AG08396 (cell line): ENCODE measurements around the gene SPINK8.

ENCODE experiments used
- DNase-seq: peaks from one replicate; pipeline ENCODE4 v3.0.0; 2012; ENCODE audit warnings: low spot score, mixed read lengths

Gene SPINK8

DNA sequence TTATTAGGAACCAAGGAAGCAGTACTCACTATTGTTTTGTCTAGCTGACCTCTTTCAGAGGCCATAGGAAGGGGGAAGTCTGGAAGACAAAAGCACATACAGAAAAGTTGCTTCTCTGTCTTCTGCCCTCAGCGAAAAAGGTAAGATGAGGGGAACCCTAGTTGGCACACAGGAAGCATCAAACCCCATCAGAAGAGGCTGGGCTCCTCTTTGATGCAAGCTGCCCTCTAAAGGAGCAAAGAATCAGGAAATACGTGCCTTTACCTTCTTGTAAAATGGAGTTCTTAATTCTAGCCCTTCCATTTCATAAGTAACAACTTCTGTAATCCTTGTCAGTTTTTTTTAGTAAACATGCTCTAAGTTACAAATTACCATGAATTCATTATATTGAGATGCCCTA, 12.5 kb downstream of the SPINK8 start:
- no peak for DNase-seq

DNA sequence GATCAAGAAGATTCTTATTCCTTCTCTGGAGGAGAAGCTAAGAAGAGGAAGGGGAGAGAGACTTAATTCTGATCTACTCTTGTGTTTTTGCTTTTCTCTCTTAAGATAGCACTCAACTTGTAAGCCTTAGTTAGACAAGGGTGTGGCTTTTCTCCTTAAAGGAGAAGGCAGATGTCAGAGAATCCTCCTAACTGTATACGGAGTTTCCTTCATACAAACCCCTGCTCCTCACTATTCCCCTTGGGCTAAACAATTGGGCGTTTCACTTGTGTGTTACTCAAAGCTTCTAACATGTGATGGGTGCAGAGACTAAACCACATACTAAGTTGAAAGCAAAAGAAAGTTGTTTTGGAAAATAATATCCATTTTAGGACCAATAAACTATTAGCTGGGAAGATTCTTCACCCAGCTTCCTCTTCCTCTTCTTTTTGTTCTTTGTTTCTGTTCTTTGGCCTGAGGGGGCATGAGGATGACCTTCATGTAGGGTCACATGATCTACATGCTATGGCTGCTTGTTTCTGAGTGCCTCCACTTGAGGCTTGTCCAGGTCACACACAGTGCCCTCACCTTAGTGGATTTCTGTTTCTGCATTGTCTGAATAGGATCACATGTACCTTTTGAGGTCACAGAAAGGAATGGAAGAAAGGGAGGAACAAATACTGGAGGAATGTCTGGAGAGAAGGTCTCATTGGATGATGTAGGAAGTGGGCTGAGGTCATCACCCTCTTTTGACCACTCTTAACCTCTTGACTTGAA, 14.6 kb downstream of the SPINK8 start:
- no peak for DNase-seq

- DNase-seq: no peak
These were observed 18.9 kb downstream of the SPINK8 start for GRCh38 chr3:48314542-48314941.

DNA sequence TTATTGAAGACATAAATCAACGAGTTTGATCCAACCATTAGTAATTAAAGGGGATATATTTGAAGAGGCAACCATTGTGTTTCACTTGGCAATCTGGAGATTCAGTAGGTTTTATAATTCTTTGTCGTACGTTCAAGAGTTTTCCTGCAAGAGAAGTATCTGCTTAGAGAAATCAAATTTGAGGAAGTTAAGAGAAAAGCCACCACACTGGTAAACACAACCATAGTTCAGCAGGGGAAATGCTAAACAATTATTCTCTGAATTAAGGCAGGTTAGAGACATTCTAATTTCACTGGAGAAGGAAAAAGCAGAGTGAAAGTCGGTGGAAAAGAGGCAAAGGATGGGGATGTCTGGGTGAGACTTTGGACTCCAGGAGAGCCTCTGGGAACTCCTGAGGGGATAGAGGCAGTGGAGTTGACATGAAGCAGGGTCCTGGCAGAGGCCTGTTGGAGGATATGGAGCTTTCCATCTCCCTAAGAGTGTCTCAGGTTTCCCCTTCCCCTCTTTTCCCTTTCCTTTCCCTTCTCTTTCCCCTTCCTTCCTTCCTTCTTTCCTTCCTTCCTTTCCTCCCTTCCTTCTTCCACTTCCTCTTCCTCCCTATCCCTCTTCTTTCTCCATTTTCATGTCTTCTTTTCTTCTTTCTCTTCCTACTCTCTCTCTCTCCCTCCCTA, 26.5 kb downstream of the SPINK8 start:
- no peak for DNase-seq

- DNase-seq: no peak
These were observed 27.2 kb downstream of the SPINK8 start for GRCh38 chr3:48306290-48306689.

DNA sequence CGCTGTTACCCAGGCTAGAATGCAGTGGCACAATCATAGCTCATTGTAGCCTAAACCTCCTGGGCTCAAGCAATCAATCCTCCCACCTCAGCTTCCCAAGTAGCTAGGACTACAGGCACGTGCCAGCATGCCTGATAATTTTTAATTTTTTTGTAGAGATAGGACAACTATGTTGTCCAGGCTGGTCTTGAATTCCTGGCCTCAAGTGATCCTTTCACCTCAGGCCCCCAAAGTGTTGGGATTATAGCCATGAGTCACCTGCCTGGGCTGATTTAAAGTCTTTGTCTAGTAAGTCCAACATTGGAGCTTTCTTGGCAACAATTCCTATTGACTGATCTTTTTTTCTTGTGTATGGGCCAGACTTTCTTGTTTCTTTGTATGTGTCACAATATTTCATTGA, 28.1 kb downstream of the SPINK8 start:
- no peak for DNase-seq

DNA sequence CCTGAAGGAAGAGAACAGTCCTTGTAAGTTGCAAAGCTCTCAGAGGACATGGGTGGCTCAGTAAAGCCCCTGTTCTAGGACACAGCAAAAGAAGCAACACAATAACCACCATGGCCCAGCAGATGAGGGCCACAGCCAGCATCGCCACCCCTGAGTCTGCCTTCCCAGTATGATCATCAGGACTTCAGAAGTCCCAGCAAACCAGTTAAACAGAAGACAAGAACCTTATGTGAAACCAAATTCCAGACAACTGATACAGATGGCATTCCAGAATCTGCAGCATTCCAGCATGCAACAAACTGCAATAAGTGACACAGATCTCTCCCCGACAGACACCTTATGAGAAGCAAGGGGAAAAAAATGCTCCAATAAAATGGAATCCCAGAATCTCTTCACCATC, 30.4 kb downstream of the SPINK8 start:
- DNase-seq: no peak

DNA sequence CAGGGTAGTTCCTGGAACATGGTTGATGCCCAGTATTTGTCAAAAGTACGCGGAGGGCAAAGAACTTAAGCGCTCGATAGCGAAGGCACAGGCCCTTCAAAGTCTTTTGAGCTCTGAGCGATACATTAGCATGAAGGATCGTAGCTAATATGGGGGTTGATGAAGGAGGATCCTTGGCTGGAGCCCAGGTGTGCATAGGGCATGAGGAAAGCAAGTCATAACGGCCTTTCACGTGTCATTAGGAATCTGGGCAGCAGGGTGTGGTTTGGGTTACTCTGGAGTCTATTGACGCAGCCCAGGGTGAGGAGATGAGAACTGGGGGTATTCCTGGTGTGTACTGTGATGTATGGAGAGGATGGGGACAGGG, 31.7 kb downstream of the SPINK8 start:
- peak; percentile 50 for DNase-seq

DNA sequence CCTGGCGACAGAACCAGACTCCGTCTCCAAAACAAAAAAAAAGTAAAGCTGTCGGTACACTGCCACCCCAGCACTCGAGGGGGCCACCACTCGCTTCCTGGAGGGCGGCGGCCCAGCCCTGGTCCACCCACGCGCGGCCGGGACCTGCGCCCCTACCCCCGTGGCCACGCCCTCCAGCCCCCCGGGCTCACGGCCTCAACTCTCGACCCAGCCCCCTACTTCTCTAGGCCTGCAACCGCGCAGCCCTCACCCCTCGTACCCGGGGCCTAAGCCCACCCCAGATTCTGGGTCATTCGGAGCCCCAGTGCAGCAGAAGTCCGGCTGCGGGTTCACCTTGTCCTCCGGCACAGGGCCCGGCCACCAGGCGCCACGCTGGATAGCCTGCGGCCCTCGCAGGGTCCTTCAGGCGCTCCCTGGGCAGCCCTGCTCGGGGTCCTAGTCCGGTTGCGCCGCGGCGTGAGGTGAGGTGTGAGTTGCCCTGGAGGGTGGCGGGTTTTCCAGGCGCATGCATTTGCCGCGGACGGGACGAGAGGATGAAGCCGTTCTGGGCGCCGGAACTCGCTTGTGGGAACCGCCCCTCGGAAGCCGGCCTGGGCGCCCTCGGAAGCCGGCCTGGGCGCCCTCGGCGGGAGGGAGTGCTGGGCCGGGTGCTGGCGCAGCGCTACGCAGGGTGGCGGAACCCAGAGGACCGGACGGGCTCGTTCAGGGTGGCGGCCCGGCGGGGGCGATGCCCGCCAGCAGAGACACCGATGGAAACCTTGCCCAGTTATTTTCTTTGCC, 32.3 kb downstream of the SPINK8 start, which contains the start of gene NME6:
Gene NME6, minus strand, starts transcription at position 348 of the 780 bp plus-strand sequence.
- DNase-seq: peak; percentile 96

- DNase-seq: no peak
These were observed 33.4 kb downstream of the SPINK8 start for GRCh38 chr3:48299746-48300712.

DNA sequence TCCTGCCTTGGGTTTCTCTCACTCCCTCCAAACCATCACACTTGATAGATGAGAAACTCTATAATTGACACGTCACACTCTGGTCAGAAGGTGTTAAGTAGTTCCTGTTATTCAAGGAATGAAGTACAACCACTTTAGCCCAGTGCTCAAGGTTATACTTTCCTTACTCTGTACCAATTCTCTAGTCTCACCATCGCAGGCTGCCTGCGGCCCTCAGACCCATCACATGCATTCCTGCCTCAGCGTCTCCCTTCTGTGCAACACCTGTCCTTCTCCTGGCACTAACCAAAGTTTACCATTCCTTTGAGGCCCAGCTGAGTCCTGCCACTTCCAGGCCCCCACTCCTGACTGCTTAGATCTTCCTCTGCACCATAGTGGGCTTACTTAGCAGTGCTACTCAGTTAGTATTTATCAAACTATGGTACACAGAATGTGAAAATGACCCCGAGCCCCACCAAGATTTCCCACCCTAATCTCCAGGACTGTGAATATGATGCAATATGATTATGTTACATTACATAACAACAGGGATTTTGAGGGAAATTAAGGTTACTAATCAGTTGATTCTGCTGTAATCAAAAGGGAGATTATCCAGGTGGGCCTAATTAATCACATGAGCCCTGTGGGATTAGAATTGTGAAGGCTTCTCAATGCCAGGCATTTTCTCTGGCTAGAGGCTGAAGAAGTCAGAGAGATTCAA, 36.2 kb downstream of the SPINK8 start:
- DNase-seq: no peak

GRCh38 chr3:48296699-48297098, 36.8 kb downstream of the SPINK8 start:
- DNase-seq: no peak

DNA sequence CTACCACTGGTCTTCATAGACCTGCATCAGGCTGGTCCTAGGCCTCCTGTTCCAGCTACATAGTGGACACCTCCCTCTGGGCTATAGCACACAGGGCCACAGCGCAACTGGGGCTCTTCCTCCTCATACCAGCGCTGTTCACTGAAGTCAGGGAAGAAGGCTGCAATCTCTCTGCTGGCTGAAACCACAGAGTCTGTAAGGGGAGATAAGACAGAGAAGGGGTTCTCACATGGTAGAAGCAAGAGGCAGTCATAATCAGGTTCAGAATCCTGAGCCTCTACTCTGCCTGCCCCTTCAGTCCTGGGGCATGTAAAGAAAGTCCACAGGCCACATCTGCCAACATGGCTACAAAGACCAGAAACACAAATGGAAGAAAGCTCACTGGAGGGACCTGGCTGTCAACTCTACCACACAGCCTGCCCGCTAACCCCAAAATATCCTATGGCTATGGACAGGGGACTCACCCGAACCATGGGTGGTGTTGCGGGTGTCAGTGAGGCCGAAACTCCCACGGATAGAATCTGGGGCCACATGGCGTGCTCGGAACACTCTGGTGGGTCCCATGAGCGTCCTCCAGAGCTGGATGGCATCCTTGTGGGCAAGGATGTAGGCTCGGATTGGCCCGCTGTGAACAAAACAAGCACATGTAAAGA, 38.7 kb downstream of the SPINK8 start:
- DNase-seq: no peak

DNA sequence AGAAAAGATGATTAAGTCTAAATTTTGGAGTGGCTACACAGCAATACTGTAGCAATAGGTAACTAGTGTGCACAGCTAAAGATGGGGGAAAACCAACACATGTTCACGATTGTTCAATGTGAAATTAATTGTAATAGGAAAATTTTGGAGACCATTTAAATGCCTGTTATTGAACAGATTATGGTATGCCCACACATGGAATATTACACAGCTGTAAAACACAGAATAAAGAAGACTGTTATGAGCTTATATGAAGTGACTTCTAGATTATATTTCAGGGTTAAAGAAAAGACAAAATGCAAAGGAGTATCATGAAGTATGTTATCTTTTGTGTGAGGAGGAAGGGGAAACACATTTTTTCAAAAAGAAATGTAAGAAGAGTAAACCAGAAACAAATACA, 43.8 kb downstream of the SPINK8 start:
- DNase-seq: no peak

- DNase-seq: no peak
These were observed 46.4 kb downstream of the SPINK8 start for GRCh38 chr3:48287034-48287433.

- no peak for DNase-seq
These were observed 47.2 kb downstream of the SPINK8 start for GRCh38 chr3:48286308-48286707.

DNA sequence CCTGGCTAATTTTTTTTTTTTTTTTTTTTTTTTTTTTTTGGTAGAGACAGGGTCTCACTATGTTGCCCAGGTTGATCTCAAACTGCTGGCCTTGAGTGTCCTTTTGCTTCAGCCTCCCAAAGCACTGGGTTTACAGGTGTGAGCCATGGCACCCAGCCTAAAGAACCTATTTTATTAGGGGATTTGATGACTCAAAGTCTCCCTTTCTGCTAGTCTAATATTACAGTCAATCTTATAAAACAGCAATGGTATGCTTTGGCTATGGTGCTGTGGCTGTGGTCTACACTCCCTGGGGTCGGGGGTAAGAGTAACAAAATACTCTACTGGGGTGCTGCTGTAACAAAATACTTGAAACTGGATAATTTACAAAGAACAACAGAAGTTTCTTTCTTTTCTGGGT, 47.8 kb downstream of the SPINK8 start:
- no peak for DNase-seq

GRCh38 chr3:48285132-48285531, 48.3 kb downstream of the SPINK8 start:
- peak; percentile 20 for DNase-seq

DNA sequence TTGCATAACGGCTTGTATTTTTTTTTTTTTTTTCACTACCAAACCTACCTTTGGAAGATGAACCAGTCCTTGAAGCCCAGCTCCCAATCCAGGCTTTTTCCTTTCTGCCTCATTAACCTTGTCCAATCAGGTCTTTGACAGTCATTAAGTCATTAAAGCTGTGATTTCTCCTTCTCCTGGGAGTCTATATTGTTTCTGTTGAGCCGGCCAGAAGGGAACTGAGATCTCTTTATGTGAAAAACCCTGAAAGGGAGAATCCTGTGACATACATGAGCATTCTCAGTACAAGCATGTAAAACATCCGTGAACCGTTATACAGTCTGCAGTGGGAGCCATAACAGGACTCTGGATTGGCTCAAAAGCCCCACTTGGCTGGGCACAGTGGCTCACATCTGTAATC, 52.6 kb downstream of the SPINK8 start:
- no peak for DNase-seq

GRCh38 chr3:48278884-48279559, 54.4 kb downstream of the SPINK8 start:
- DNase-seq: no peak
